B cell (primary cell): Measurements from ENCODE around the gene NDUFV3. TPM values are rescaled to one million over a fixed set of nuclear protein-coding genes. Genes with fewer than 3 reads are reported as not detected.

Source experiments
- ATAC-seq: fragments of 200-7000 bp; cut with Tn5 transposase; one replicate; pipeline ENCODE4 v1.10.0; 2021; ENCODE audit warnings: low read depth, mild to moderate bottlenecking, moderate number of reproducible peaks, moderate library complexity
- CTCF ChIA-PET: fragments of 350-600 bp; sonication (Branson Sonifier 250); formaldehyde crosslinking; loops from one replicate; lab custom pipeline; 2021; ENCODE audit warnings: antibody characterized with exemption, inconsistent platforms; lab: Charles Lee
- POLR2A ChIA-PET: fragments of 350-600 bp; sonication (Branson Sonifier 250); formaldehyde crosslinking; loops from one replicate; lab custom pipeline; 2021; ENCODE audit warnings: antibody characterized with exemption; lab: Charles Lee
- DNase-seq: peaks from one replicate; pipeline ENCODE4 v3.0.0; 2013
- H2AFZ ChIP-seq: 2 replicates; pipeline ENCODE4 v1.6.1; 2012; ENCODE audit warnings: mild to moderate bottlenecking, low read depth, low read length; ENCODE audit not compliant: insufficient read depth, poor library complexity, severe bottlenecking
- H3K27ac ChIP-seq, 2 donors: 1 replicate in 1 of 2; 2 replicates in 1 of 2; pipeline ENCODE4 v1.5.1; 2012 to 2013; ENCODE audit warnings: low read length in 2 of 2, mild to moderate bottlenecking in 2 of 2, moderate library complexity in 1 of 2
- H3K27me3 ChIP-seq, 4 experiments: fragments of 200-600 bp in 1 of 4; sonication (generic) in 1 of 4; replicated peaks in 1 of 4; 1 replicate in 2 of 4; 2 replicates in 2 of 4; pipeline versions ENCODE4 v1.6.1 to v1.7.0; 2013 to 2016; ENCODE audit warnings: low read length in 3 of 4, mild to moderate bottlenecking in 2 of 4, mixed read lengths in 1 of 4, moderate library complexity in 1 of 4; ENCODE audit not compliant: insufficient read depth in 4 of 4, control insufficient read depth in 3 of 4; ENCODE audit errors: control extremely low read depth in 1 of 4
- H3K36me3 ChIP-seq, 2 experiments: replicated peaks in 1 of 2; 1 replicate in 1 of 2; 2 replicates in 1 of 2; pipeline versions ENCODE4 v1.6.1 to v1.7.1; 2013; ENCODE audit warnings: low read length in 1 of 2; ENCODE audit not compliant: insufficient read depth in 2 of 2, control insufficient read depth in 1 of 2; ENCODE audit errors: control extremely low read depth in 1 of 2, extremely low read depth in 1 of 2
- H3K4me1 ChIP-seq, 2 donors: fragments of 200-600 bp in 1 of 2; sonication (generic) in 1 of 2; 1 replicate in 1 of 2; 2 replicates in 1 of 2; pipeline versions ENCODE4 v1.5.1 to v1.6.1; 2013 to 2017; ENCODE audit warnings: low read length in 2 of 2; ENCODE audit not compliant: control insufficient read depth in 2 of 2, insufficient read depth in 2 of 2
- H3K4me2 ChIP-seq: replicated peaks from 2 replicates; pipeline ENCODE3; 2012; ENCODE audit warnings: mild to moderate bottlenecking, low read depth, low read length; ENCODE audit not compliant: poor library complexity, severe bottlenecking
- H3K4me3 ChIP-seq, 5 experiments: fragments of 200-600 bp in 1 of 5; sonication (generic) in 1 of 5; 1 replicate in 3 of 5; 2 replicates in 2 of 5; pipeline versions ENCODE4 v1.5.1 to v1.7.0; 2011 to 2016; ENCODE audit warnings: low read length in 4 of 5, mild to moderate bottlenecking in 4 of 5, low read depth in 2 of 5, control low read depth in 1 of 5, moderate library complexity in 1 of 5; ENCODE audit not compliant: insufficient read depth in 1 of 5; ENCODE audit errors: control extremely low read depth in 1 of 5, extremely low read depth in 1 of 5
- H3K79me2 ChIP-seq: fragments of 200-600 bp; sonication (generic); one replicate; pipeline ENCODE4 v1.6.0; 2016; ENCODE audit warnings: low read length; ENCODE audit not compliant: control insufficient read depth, insufficient read depth
- H3K9ac ChIP-seq: fragments of 200-600 bp; sonication (generic); 2 replicates; pipeline ENCODE4 v1.6.1; 2017; ENCODE audit warnings: mild to moderate bottlenecking, low read length, moderate library complexity
- H3K9me3 ChIP-seq, 3 donors: one replicate each; pipeline versions ENCODE4 v1.6.1 to v1.7.1; 2013; ENCODE audit warnings: low read length in 2 of 3; ENCODE audit not compliant: control insufficient read depth in 2 of 3, insufficient read depth in 1 of 3; ENCODE audit errors: control extremely low read depth in 1 of 3
- H4K20me1 ChIP-seq: 2 replicates; pipeline ENCODE4 v1.6.0; 2012; ENCODE audit warnings: mild to moderate bottlenecking, low read length; ENCODE audit not compliant: insufficient read depth, control insufficient read depth, poor library complexity, severe bottlenecking
- H3K27ac Mint-ChIP-seq: one replicate; pipeline ENCODE4 v1.8.0; 2021; ENCODE audit warnings: mixed read lengths
- H3K27me3 Mint-ChIP-seq: one replicate; pipeline ENCODE4 v1.8.0; 2021; ENCODE audit warnings: mixed read lengths
- H3K4me1 Mint-ChIP-seq: one replicate; pipeline ENCODE4 v1.8.0; 2021; ENCODE audit warnings: mixed read lengths
- H3K4me3 Mint-ChIP-seq: one replicate; pipeline ENCODE4 v1.8.0; 2021; ENCODE audit warnings: mixed read lengths
- H3K9me3 Mint-ChIP-seq: one replicate; pipeline ENCODE4 v1.8.0; 2022; ENCODE audit warnings: mixed read lengths; ENCODE audit not compliant: insufficient read depth
- EZH2 ChIP-seq: IDR thresholded peaks from 2 replicates; pipeline ENCODE4 v1.6.1; 2012; ENCODE audit warnings: borderline replicate concordance, low read depth, mild to moderate bottlenecking, moderate library complexity, low read length; ENCODE audit not compliant: insufficient read depth, poor library complexity, severe bottlenecking
- WGBS: methylation state at CpG from one replicate; pipeline ENCODE4 v1.1.5; 2013; ENCODE audit warnings: missing lambda C conversion rate; ENCODE audit not compliant: insufficient coverage; 5-methylcytosine and 5-hydroxymethylcytosine counted together
- intact Hi-C: fragments of 100-400 bp; cut with micrococcal nuclease; formaldehyde crosslinking; loops from one replicate; pipeline ENCODE4 v1.10.0; 2022
- polyA plus RNA-seq: library from polyadenylated mRNA; depleted of rRNA; stranded (reverse); fragments of >200 nt; gene quantifications from 2 replicates; pipeline ENCODE4 v1.2.3, GENCODE V29; 2012
- total RNA-seq, 2 donors: library from RNA; stranded (reverse); fragments of 120-200 nt in 1 of 2; gene quantifications; 1 replicate in 1 of 2; 2 replicates in 1 of 2; pipeline versions ENCODE4 v1.2.3 to v1.2.4, GENCODE V29; 2013 to 2022
- TF ChIP-seq, protein P1 (sequence below): fragments of 200-600 bp; IDR thresholded peaks from one replicate; pipeline ENCODE4 v1.8.0; 2022; ENCODE audit warnings: antibody characterized with exemption, mild to moderate bottlenecking

Gene NDUFV3
- total and polyA plus RNA-seq, 2 donors (not counting 1 experiment from before 2014, with no cell fraction given): 14.0 to 29.7 TPM

DNA sequence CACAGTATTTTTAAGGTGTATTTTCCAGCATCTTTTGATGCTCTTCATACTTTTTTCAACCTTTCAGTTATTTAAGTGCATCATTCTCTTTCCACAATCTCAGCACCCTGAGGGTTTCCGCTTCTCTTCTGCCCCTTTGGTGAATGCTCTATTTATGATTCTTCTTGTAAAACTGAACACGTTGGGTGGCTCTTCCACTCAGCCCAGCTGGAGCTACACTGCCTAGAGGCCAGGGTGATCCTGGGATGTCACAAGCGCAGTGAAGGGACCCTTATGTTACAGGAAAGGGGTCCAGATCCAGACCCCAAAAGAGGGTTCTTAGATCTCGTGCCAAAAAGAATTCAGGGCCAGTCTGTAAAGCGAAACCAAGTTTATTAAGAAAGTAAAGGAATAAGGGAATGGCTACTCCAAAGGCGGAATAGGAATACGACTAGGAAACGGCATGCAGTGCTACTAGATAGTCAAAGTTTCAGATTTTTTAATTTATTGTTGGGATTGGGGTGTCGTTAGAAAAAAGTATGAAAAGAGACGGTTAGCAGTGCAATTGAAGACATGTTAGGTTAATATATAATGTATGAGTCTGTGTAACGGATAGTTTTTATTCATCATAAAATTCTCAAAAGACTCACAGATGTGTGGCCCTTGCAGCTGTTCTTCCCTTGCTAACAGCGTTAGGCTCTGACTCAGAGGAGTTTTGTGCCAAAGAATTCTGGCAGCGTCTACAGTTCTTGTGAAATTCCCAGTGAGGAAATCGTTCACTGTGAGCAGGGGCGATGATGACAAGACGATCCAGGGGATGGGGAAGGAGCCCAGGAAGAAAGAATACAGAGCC lies 46.7 kb downstream of the NDUFV3 start:
- no peaks in the 10 kb centered on the region for H3K36me3 ChIP-seq
- H3K9ac ChIP-seq: no peak overlapping the region
- H3K4me2 ChIP-seq: no peak overlapping the region
- no peak overlapping the region for H3K4me3 ChIP-seq
- ATAC-seq (no peak), DNase-seq (no peak)
- H3K27me3 ChIP-seq: no peaks in the 10 kb centered on the region
- intact Hi-C loops: no loop called here
- Mint-ChIP-seq H3K27me3 (no peaks in the 10 kb centered on the region), H3K27ac (no peak overlapping the region), H3K4me3 (no peak overlapping the region), H3K4me1 (peaks cover 12% of the 10 kb centered on the region), H3K9me3 (no peaks in the 10 kb centered on the region)
- WGBS: 99% methylated on average over 7 of the region's 16 CpGs
- H3K9me3 ChIP-seq: no peaks in the 10 kb centered on the region
- no peaks in the 10 kb centered on the region for H4K20me1 ChIP-seq
- H3K4me1 ChIP-seq: peaks cover 4 to 9% of the 10 kb centered on the region in 2 donors
- H3K27ac ChIP-seq: no peak overlapping the region
- CTCF ChIA-PET: no interaction called here
- no peak overlapping the region for H2AFZ ChIP-seq
- H3K79me2 ChIP-seq: no peaks in the 10 kb centered on the region
- POLR2A ChIA-PET: no interaction called here
- no peak for TF ChIP-seq EZH2
- TF ChIP-seq, protein P1, sequence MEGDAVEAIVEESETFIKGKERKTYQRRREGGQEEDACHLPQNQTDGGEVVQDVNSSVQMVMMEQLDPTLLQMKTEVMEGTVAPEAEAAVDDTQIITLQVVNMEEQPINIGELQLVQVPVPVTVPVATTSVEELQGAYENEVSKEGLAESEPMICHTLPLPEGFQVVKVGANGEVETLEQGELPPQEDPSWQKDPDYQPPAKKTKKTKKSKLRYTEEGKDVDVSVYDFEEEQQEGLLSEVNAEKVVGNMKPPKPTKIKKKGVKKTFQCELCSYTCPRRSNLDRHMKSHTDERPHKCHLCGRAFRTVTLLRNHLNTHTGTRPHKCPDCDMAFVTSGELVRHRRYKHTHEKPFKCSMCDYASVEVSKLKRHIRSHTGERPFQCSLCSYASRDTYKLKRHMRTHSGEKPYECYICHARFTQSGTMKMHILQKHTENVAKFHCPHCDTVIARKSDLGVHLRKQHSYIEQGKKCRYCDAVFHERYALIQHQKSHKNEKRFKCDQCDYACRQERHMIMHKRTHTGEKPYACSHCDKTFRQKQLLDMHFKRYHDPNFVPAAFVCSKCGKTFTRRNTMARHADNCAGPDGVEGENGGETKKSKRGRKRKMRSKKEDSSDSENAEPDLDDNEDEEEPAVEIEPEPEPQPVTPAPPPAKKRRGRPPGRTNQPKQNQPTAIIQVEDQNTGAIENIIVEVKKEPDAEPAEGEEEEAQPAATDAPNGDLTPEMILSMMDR: no peak

DNA sequence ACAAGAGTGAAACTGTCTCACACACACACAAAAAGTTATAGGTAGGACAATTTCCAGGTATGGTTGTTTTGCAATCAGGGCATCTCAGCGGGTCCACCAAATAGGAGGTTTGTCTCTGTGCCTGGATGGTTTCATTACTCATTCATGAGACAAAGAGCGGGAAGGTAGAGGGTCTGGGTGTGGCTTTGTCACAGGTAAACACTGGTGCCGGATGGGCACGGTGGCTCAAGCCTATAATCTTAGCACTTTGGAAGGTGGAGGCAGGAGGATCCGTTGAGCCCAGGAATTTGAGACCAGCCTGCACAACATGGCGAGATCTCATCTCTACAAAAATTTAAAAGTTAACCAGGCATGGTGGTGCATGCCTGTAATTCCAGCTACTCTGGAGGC lies 48.6 kb downstream of the NDUFV3 start:
- Mint-ChIP-seq H3K27me3 (no peaks in the 10 kb centered on the region), H3K9me3 (no peaks in the 10 kb centered on the region), H3K4me1 (peaks cover 11% of the 10 kb centered on the region), H3K27ac (no peak overlapping the region), H3K4me3 (no peak overlapping the region)
- Histone ChIP-seq H2AFZ (no peak overlapping the region), H3K9me3 (no peaks in the 10 kb centered on the region), H3K4me2 (no peak overlapping the region), H3K27ac (no peak overlapping the region), H3K79me2 (no peaks in the 10 kb centered on the region), H3K4me3 (no peak overlapping the region), H3K36me3 (no peaks in the 10 kb centered on the region), H4K20me1 (no peaks in the 10 kb centered on the region), H3K9ac (no peak overlapping the region), H3K27me3 (no peaks in the 10 kb centered on the region), H3K4me1 (peaks cover 4 to 8% of the 10 kb centered on the region in 2 donors)
- ChIA-PET POLR2A (no interaction called here), CTCF (no interaction called here)
- DNase-seq (no peak), ATAC-seq (no peak)
- no peak for TF ChIP-seq EZH2
- TF ChIP-seq, protein P1: no peak
- intact Hi-C loops: no loop called here
- WGBS: 98% methylated on average over 6 of the region's 6 CpGs
